T-helper 2 cell treated with Interferon-gamma antibody and Interleukin-4, amounts not matched to agents 5 μg/mL and 100 μg/mL, for 36 hours (primary cell): Measurements from ENCODE around the gene QPRT.
"Not testable (repeated sequence)": the region's sequence is repeated elsewhere in the genome, so short reads cannot be mapped to it uniquely, and the experiment has no call there.

Experiments
- DNase-seq: peaks from one replicate; pipeline ENCODE4 v3.0.0; 2021; ENCODE audit warnings: low spot score
- H3K27ac Mint-ChIP-seq: one replicate; pipeline ENCODE4 v1.8.0; 2021; ENCODE audit warnings: mild to moderate bottlenecking, mixed read lengths
- H3K27me3 Mint-ChIP-seq: one replicate; pipeline ENCODE4 v1.8.0; 2021; ENCODE audit warnings: low read depth, mixed read lengths
- H3K36me3 Mint-ChIP-seq: one replicate; pipeline ENCODE4 v1.8.0; 2021; ENCODE audit warnings: low read depth, mixed read lengths
- H3K4me1 Mint-ChIP-seq: one replicate; pipeline ENCODE4 v1.8.0; 2021; ENCODE audit warnings: low read depth, mixed read lengths
- H3K4me3 Mint-ChIP-seq: one replicate; pipeline ENCODE4 v1.8.0; 2022; ENCODE audit warnings: mild to moderate bottlenecking, moderate library complexity, mixed read lengths
- H3K9me3 Mint-ChIP-seq: one replicate; pipeline ENCODE4 v1.8.0; 2021; ENCODE audit warnings: mixed read lengths

Gene QPRT

DNA sequence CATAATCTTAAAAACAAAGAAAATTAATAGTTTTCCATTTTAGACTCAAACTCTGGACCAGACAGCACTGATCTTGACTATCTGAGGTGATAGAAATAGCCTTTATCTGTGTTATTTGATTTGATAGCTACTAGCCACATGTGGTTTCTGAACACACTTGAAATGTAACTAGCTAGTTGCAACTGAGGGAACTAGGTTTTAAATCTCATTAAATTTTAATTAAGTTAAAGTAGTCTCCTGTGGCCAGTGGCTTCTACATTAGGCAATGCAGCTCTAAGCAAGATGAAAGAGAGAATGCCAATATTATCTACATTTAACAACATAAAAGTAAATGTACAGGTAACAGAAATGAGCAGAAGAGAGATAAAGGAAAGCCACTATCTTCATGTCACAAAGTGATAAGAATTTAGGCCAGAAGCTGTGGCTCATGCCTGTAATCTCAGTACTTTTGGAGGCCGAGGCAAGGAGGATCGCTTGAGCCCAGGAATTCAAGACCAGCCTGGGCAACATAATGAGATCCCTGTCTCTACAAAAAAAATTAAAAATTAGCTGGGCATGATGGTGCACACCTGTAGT lies 27.1 kb upstream of the QPRT start:
- Mint-ChIP-seq H3K27me3 (peaks cover 2% of the 10 kb centered on the region), H3K27ac (no peak overlapping the region), H3K36me3 (no peaks in the 10 kb centered on the region), H3K4me1 (peaks cover 16% of the 10 kb centered on the region), H3K9me3 (no peaks in the 10 kb centered on the region), H3K4me3 (no peak overlapping the region)
- DNase-seq: no peak

DNA sequence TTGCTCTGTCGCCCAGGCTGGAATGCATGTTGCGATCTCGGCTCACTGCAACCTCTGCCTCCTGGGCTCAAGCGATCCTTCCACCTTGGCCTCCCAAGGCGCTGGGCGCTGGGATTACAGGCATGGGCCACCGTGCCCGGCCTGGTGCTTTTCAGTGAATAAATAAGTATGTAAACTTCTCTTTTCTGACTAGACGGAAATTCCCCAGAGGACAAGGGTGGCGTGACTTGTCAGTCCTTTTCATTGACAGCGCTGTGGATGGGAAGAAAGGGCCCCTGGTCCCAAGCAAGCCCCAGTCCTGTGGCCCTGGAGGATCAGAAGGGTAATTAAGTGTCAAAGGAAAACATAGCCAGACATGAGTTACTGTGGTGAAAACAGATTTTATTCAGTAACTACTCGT lies 25.5 kb upstream of the QPRT start:
- H3K4me1 Mint-ChIP-seq: peaks cover 16% of the 10 kb centered on the region
- no peak overlapping the region for H3K27ac Mint-ChIP-seq
- H3K9me3 Mint-ChIP-seq: no peaks in the 10 kb centered on the region
- no peak overlapping the region for H3K4me3 Mint-ChIP-seq
- H3K27me3 Mint-ChIP-seq: peaks cover 2% of the 10 kb centered on the region
- no peak for DNase-seq
- H3K36me3 Mint-ChIP-seq: no peaks in the 10 kb centered on the region

DNA sequence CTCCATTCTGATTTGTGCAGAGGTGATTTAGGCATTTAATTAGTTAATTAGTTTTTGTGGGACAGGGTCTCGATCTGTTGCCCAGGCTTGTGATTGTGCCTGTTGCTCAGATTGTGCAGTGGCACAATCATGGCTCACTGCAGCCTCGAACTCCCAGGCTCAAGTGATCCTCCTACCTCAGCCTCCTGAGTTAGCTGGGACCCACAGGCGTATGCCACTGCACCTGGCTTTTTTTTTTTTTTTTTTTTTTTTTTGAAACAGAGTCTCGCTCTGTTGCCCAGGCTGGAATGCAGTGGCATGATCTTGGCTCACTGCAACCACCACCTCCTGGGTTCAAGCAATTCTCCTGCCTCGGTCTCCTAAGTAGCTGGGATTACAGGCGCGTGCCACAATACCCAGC lies 25.1 kb upstream of the QPRT start:
- not testable (repeated sequence) for DNase-seq, H3K27me3 Mint-ChIP-seq, H3K4me3 Mint-ChIP-seq, H3K27ac Mint-ChIP-seq, H3K36me3 Mint-ChIP-seq, H3K9me3 Mint-ChIP-seq
- peaks cover 18% of the 10 kb centered on the region for H3K4me1 Mint-ChIP-seq

DNA sequence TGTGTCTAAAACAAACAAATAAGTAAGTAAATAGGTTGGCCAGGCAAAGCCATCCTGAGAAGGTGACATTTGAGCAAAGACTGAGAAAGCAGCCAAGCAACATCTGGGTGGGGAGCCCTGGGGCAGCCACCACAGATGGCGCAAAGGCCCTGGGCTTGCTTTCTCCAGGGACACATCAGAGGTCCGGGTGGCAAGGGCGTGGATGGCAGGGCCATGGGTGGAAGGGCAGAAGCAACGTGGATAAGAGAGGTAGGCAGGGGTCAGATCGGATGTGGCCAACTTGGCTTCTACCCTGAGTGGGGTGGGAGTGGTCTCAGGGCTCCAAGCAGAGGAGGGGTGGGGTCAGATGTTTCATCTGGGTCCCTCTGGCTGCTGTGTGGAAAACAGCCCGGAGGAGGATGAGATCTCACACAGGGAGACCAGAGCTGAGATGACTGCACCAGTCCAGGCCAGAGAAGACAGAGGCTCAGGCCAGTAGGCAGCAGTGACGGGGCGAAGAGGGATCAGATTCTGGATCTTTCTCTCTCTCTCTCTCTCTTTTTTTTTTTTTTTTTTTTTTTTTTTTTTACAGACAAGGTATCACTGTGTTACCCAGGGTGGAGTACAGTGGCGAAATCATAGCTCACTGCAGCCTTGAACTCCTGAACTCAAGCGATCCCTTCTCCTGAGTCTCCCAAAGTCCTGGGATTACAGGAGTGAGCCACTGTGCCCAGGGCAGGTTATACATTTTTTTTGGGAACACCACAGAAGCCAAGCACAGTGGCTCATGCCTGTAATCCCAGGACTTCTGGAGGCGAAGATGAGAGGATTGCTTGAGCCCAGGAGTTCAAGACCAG lies 22.1 kb upstream of the QPRT start:
- H3K4me1 Mint-ChIP-seq: peaks cover 16% of the 10 kb centered on the region
- no peaks in the 10 kb centered on the region for H3K36me3 Mint-ChIP-seq
- no peaks in the 10 kb centered on the region for H3K9me3 Mint-ChIP-seq
- no peak for DNase-seq
- H3K27ac Mint-ChIP-seq: no peak overlapping the region
- H3K27me3 Mint-ChIP-seq: no peaks in the 10 kb centered on the region
- H3K4me3 Mint-ChIP-seq: no peak overlapping the region

DNA sequence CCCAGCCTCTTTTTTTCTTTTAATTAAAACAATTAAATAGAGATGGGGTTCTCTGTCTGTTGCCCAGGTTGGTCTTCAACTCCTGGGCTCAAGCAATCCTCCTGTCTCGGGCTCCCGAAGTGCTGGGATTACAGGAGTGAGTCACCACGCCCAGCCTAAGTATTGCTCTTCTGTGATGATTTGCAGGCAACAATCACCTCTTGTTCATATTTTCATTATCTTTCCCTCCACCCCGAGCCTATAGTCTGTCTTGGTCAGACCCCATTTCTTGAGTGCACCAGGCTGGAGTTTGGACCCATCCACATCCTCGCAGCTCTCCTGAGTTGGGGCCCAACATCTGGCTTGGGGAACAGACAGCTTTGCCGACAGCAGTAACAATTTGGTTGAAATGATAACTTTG lies 20.3 kb upstream of the QPRT start:
- Mint-ChIP-seq H3K9me3 (no peaks in the 10 kb centered on the region), H3K27ac (no peak overlapping the region), H3K4me1 (peaks cover 21% of the 10 kb centered on the region), H3K4me3 (no peak overlapping the region), H3K36me3 (peaks cover 9% of the 10 kb centered on the region), H3K27me3 (no peaks in the 10 kb centered on the region)
- DNase-seq: no peak

DNA sequence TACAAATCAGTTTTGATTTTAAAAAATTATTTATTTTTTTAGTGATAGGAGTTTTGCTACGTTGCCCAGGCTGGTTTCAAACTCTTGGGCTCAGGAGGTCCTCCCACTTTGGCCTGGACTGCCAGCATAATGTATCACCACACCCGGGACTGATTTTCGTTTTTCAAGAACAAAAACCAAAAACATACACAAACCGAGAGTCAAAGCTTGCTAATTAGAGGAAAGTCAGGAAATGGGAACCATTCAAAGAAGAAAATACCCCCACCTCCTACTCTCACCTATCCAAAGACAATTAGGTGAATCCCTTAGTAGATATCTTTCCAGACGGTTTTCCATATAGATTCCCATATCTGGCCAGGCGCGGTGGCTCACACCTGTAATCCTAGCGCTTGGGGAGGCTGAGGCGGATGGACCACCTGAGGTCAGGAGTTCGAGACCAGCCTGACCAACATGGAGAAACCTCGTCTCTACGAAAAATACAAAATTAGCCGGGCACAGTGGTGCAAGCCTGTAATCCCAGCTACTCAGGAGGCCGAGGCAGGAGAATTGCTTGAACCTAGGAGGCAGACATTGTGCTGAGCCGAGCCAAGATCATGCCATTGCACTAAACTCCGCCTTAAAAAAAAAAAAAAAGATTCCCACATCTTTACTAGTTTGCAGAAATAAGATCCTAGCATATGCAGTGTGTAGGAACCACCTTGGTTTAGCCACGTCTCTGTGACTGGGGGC lies 16.8 kb upstream of the QPRT start:
- Mint-ChIP-seq H3K4me1 (peaks cover 34% of the 10 kb centered on the region), H3K9me3 (no peaks in the 10 kb centered on the region), H3K4me3 (peak overlapping the region; percentile 97), H3K27ac (peak overlapping the region; percentile 95), H3K27me3 (no peaks in the 10 kb centered on the region), H3K36me3 (peaks cover 43% of the 10 kb centered on the region)
- DNase-seq: no peak

DNA sequence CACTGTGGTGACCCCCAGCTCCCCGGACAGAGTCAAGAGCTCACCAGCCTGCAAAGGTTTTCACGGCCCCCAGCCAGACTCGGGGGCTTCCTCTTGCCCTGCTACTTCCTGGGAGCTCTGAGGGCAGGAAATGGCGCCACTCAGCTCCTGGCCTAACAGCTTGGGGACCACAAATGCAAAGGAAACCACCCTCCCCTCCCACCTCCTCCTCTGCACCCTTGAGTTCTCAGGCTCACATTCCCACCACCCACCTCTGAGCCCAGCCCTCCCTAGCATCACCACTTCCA lies 16.3 kb upstream of the QPRT start:
- H3K9me3 Mint-ChIP-seq: no peaks in the 10 kb centered on the region
- H3K4me3 Mint-ChIP-seq: peak overlapping the region; percentile 97
- H3K27ac Mint-ChIP-seq: peak overlapping the region; percentile 95
- DNase-seq: peak; percentile 64
- peaks cover 48% of the 10 kb centered on the region for H3K36me3 Mint-ChIP-seq
- H3K4me1 Mint-ChIP-seq: peaks cover 36% of the 10 kb centered on the region
- no peaks in the 10 kb centered on the region for H3K27me3 Mint-ChIP-seq

DNA sequence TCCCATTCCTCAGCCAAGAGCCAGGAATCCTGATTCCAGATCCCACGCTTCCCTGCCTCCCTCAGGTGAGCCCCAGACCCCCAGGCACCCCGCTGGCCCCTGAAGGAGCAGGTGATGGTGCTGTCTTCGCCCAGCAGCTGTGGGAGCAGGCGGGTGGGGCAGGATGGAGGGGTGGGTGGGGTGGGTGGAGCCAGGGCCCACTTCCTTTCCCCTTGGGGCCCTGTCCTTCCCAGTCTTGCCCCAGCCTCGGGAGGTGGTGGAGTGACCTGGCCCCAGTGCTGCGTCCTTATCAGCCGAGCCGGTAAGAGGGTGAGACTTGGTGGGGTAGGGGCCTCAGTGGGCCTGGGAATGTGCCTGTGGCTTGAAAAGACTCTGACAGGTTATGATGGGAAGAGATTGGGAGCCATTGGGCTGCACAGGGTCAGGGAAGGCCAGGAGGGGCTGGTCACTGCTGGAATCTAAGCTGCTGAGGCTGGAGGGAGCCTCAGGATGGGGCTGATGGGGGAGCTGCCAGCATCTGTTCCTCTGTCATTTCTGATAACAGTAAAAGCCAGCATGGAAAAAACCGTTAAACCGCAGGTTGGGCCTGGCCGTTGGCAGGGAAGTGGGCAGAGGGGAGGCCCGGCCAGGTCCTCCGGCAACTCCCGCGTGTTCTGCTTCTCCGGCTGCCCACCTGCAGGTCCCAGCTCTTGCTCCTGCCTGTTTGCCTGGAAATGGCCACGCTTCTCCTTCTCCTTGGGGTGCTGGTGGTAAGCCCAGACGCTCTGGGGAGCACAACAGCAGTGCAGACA lies 15.8 kb upstream of the QPRT start, which contains the start of gene SPN:
SPN (plus strand) TSS at position 232 of the 791 bp plus-strand sequence; CDS start at position 714, 482 bp downstream.
- Mint-ChIP-seq H3K9me3 (no peaks in the 10 kb centered on the region), H3K27ac (peak within 1 kb of the TSS; percentile 95), H3K36me3 (peaks cover 51% of the 10 kb centered on the region), H3K4me3 (peak within 1 kb of the TSS; percentile 97), H3K27me3 (no peaks in the 10 kb centered on the region), H3K4me1 (peaks cover 37% of the 10 kb centered on the region)
- DNase-seq: peak; percentile 67

DNA sequence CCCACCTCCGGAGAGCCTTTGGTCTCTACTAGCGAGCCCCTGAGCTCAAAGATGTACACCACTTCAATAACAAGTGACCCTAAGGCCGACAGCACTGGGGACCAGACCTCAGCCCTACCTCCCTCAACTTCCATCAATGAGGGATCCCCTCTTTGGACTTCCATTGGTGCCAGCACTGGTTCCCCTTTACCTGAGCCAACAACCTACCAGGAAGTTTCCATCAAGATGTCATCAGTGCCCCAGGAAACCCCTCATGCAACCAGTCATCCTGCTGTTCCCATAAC lies 15.2 kb upstream of the QPRT start:
- DNase-seq: no peak
- Mint-ChIP-seq H3K4me3 (peak overlapping the region; percentile 97), H3K27ac (peak overlapping the region; percentile 95), H3K27me3 (no peaks in the 10 kb centered on the region), H3K36me3 (peaks cover 54% of the 10 kb centered on the region), H3K9me3 (no peaks in the 10 kb centered on the region), H3K4me1 (peaks cover 39% of the 10 kb centered on the region)

DNA sequence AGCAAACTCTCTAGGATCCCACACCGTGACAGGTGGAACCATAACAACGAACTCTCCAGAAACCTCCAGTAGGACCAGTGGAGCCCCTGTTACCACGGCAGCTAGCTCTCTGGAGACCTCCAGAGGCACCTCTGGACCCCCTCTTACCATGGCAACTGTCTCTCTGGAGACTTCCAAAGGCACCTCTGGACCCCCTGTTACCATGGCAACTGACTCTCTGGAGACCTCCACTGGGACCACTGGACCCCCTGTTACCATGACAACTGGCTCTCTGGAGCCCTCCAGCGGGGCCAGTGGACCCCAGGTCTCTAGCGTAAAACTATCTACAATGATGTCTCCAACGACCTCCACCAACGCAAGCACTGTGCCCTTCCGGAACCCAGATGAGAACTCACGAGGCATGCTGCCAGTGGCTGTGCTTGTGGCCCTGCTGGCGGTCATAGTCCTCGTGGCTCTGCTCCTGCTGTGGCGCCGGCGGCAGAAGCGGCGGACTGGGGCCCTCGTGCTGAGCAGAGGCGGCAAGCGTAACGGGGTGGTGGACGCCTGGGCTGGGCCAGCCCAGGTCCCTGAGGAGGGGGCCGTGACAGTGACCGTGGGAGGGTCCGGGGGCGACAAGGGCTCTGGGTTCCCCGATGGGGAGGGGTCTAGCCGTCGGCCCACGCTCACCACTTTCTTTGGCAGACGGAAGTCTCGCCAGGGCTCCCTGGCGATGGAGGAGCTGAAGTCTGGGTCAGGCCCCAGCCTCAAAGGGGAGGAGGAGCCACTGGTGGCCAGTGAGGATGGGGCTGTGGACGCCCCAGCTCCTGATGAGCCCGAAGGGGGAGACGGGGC lies 14.7 kb upstream of the QPRT start:
- H3K4me1 Mint-ChIP-seq: peaks cover 37% of the 10 kb centered on the region
- H3K27ac Mint-ChIP-seq: peak overlapping the region; percentile 95
- no peaks in the 10 kb centered on the region for H3K9me3 Mint-ChIP-seq
- H3K27me3 Mint-ChIP-seq: no peaks in the 10 kb centered on the region
- H3K4me3 Mint-ChIP-seq: peak overlapping the region; percentile 97
- H3K36me3 Mint-ChIP-seq: peaks cover 55% of the 10 kb centered on the region
- DNase-seq: peak; percentile 58

DNA sequence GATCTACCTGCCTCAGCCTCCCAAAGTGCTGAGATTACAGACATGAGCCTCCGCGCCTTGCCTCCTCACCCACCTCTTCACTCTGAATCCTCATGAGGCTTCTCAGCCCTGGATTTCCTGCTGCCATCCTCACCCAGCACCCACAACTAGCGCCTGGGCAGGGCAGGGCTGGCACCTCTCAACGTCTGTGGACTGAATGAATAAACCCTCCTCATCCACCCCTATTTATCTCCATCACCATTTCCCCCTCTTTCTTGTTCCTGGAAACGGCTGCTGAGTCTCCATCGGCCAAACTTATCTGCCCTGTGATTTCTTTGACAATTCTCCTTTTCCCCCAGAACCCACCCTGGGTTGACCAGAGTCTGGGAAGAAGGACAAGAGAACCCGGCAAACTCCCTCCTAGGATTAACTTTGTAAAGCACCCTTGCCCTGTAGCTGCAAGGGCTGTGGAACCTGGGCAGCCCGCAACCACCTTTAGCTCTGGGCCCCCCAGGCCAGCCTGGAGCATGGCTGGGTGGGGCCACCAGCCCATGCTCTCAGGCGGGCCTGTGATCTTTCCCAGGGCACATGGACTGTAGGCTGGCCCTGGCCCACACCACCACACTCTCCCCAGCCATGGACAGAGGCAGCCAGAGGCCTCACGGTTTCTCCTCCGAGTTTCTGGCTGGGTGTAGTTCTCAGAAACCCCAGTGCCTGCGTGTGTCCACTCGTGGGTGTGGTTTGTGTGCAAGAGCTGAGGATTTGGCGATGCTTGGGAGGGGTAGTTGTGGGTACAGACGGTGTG lies 13.5 kb upstream of the QPRT start:
- Mint-ChIP-seq H3K4me1 (peaks cover 36% of the 10 kb centered on the region), H3K36me3 (peaks cover 63% of the 10 kb centered on the region), H3K27me3 (no peaks in the 10 kb centered on the region), H3K4me3 (peak overlapping the region; percentile 97), H3K9me3 (no peaks in the 10 kb centered on the region), H3K27ac (peak overlapping the region; percentile 84)
- peak; percentile 16 for DNase-seq

DNA sequence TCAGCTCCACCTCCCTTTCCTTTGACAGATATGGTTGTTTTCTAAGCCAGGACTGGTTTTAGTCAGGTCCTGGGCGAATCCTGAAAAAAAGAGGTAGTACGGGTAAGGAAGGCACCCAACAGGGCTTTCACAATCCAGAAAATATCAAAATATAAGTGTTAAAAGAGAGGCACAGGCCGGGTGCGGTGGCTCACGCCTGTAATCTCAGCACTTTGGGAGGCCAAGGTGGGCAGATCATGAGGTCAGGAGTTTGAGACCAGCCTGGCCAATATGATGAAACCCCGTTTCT lies 11.7 kb upstream of the QPRT start:
- peak overlapping the region; percentile 52 for H3K27ac Mint-ChIP-seq
- not testable (repeated sequence) for H3K9me3 Mint-ChIP-seq, H3K27me3 Mint-ChIP-seq, DNase-seq
- peaks cover 30% of the 10 kb centered on the region for H3K4me1 Mint-ChIP-seq
- peak overlapping the region; percentile 97 for H3K4me3 Mint-ChIP-seq
- H3K36me3 Mint-ChIP-seq: peaks cover 75% of the 10 kb centered on the region

DNA sequence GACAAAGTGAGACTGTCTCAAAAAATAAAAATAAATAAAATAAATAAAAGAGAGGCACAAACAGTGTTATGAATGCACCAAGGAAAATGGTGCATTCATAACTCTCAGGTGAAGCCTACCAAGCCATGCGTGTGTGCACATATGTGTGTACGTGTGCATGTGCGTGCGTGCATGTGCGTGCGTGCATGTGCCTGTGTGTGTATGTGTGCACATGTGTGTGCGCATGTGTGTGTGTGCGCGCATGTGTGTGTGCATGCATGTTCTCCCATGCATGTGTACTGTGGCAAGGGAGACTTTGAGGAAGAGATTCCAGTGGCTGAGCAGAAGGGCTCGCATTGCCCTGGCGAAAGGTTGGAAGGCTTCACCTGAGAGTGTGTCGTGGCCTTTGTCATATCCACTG lies 11.2 kb upstream of the QPRT start:
- Mint-ChIP-seq H3K27ac (no peak overlapping the region), H3K4me3 (peak overlapping the region; percentile 54), H3K9me3 (no peaks in the 10 kb centered on the region), H3K4me1 (peaks cover 27% of the 10 kb centered on the region), H3K27me3 (no peaks in the 10 kb centered on the region), H3K36me3 (peaks cover 74% of the 10 kb centered on the region)
- DNase-seq: no peak
